ENCODE measurements around the gene PRSS12. TPM values are rescaled to one million over a fixed set of nuclear protein-coding genes. Genes with fewer than 3 reads are reported as not detected.

The PRSS12 gene
- total RNA-seq, 1 experiment from 2014 or later, result 48.7 TPM

GRCh38 chr4:118363166-118363565, 10.4 kb upstream of the PRSS12 start:
- BruUV-seq (replicated peaks), result no TSS peak
- Mint-ChIP-seq H3K27ac (ENCODE audit: unreplicated experiment) (no peak overlapping the region), H3K9me3 (ENCODE audit: low read depth, unreplicated experiment) (no peaks in the 10 kb centered on the region), H3K4me1 (ENCODE audit: low read depth, unreplicated experiment) (no peaks in the 10 kb centered on the region), H3K27me3 (ENCODE audit: unreplicated experiment) (no peaks in the 10 kb centered on the region), H3K4me3 (ENCODE audit: low read depth, unreplicated experiment) (no peak overlapping the region), H3K36me3 (ENCODE audit: insufficient read depth, unreplicated experiment) (no peaks in the 10 kb centered on the region)
- CTCF ChIA-PET, result no interaction called here
- DNase-seq, result no peak
- intact Hi-C loops (cut with micrococcal nuclease; ENCODE audit: unreplicated experiment), result no loop called here
- TF ChIP-seq CTCF (IDR thresholded peaks at IDR 0.05; ENCODE audit: unreplicated experiment), result no peak

- Mint-ChIP-seq H3K4me3 (ENCODE audit: low read depth, unreplicated experiment) (no peak overlapping the region), H3K27ac (ENCODE audit: unreplicated experiment) (no peak overlapping the region), H3K9me3 (ENCODE audit: low read depth, unreplicated experiment) (no peaks in the 10 kb centered on the region), H3K36me3 (ENCODE audit: insufficient read depth, unreplicated experiment) (no peaks in the 10 kb centered on the region), H3K4me1 (ENCODE audit: low read depth, unreplicated experiment) (no peaks in the 10 kb centered on the region), H3K27me3 (ENCODE audit: unreplicated experiment) (no peaks in the 10 kb centered on the region)
- no TSS peak for BruUV-seq (replicated peaks)
- intact Hi-C loops (cut with micrococcal nuclease; ENCODE audit: unreplicated experiment), result no loop called here
- DNase-seq, result no peak
- TF ChIP-seq CTCF (IDR thresholded peaks at IDR 0.05; ENCODE audit: unreplicated experiment), result no peak
- CTCF ChIA-PET, result no interaction called here
Measured at GRCh38 chr4:118361192-118361591, 8.4 kb upstream of the PRSS12 start.

DNA sequence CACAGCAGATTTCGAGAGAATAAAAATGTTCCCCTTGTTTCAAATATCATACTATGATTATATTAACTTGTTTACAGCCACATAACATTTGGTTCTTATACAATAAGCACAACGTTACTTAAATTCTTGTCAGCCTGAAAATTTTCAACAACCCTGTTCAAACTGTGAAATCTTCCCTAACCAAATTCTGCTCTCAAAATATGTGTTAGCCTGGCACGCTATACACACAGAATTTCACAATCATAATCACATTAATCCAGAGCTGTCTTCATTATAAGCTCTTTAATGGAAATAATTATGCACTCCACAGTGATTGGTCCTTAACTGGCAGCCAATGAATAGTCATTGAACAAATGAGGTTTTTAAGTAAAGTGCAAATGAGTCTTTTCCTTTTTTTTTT, 7.3 kb upstream of the PRSS12 start:
- BruUV-seq (replicated peaks), result no TSS peak
- H3K9me3 Mint-ChIP-seq (ENCODE audit: low read depth, unreplicated experiment), result no peaks in the 10 kb centered on the region
- DNase-seq, result no peak
- H3K27ac Mint-ChIP-seq (ENCODE audit: unreplicated experiment), result no peak overlapping the region
- intact Hi-C loops (cut with micrococcal nuclease; ENCODE audit: unreplicated experiment), result no loop called here
- no peaks in the 10 kb centered on the region for H3K4me1 Mint-ChIP-seq (ENCODE audit: low read depth, unreplicated experiment)
- H3K4me3 Mint-ChIP-seq (ENCODE audit: low read depth, unreplicated experiment), result no peak overlapping the region
- CTCF ChIA-PET, result no interaction called here
- H3K36me3 Mint-ChIP-seq (ENCODE audit: insufficient read depth, unreplicated experiment), result no peaks in the 10 kb centered on the region
- TF ChIP-seq CTCF (IDR thresholded peaks at IDR 0.05; ENCODE audit: unreplicated experiment), result no peak
- H3K27me3 Mint-ChIP-seq (ENCODE audit: unreplicated experiment), result no peaks in the 10 kb centered on the region

- no peak overlapping the region for H3K27ac Mint-ChIP-seq (ENCODE audit: unreplicated experiment)
- TF ChIP-seq CTCF (IDR thresholded peaks at IDR 0.05; ENCODE audit: unreplicated experiment), result no peak
- H3K36me3 Mint-ChIP-seq (ENCODE audit: insufficient read depth, unreplicated experiment), result peaks cover 10% of the 10 kb centered on the region
- intact Hi-C loops (cut with micrococcal nuclease; ENCODE audit: unreplicated experiment), result no loop called here
- CTCF ChIA-PET, result no interaction called here
- DNase-seq, result no peak
- H3K27me3 Mint-ChIP-seq (ENCODE audit: unreplicated experiment), result no peaks in the 10 kb centered on the region
- H3K4me3 Mint-ChIP-seq (ENCODE audit: low read depth, unreplicated experiment), result no peak overlapping the region
- peaks cover 7% of the 10 kb centered on the region for H3K4me1 Mint-ChIP-seq (ENCODE audit: low read depth, unreplicated experiment)
- BruUV-seq (replicated peaks), result no TSS peak
- no peaks in the 10 kb centered on the region for H3K9me3 Mint-ChIP-seq (ENCODE audit: low read depth, unreplicated experiment)
Measured at GRCh38 chr4:118357601-118358000, 4.8 kb upstream of the PRSS12 start.

- intact Hi-C loops (cut with micrococcal nuclease; ENCODE audit: unreplicated experiment), result no loop called here
- Mint-ChIP-seq H3K4me1 (ENCODE audit: low read depth, unreplicated experiment) (peaks cover 7% of the 10 kb centered on the region), H3K9me3 (ENCODE audit: low read depth, unreplicated experiment) (no peaks in the 10 kb centered on the region), H3K27ac (ENCODE audit: unreplicated experiment) (no peak overlapping the region), H3K4me3 (ENCODE audit: low read depth, unreplicated experiment) (no peak overlapping the region), H3K27me3 (ENCODE audit: unreplicated experiment) (no peaks in the 10 kb centered on the region), H3K36me3 (ENCODE audit: insufficient read depth, unreplicated experiment) (peaks cover 16% of the 10 kb centered on the region)
- BruUV-seq (replicated peaks), result no TSS peak
- no peak for TF ChIP-seq CTCF (IDR thresholded peaks at IDR 0.05; ENCODE audit: unreplicated experiment)
- CTCF ChIA-PET, result no interaction called here
- DNase-seq, result no peak
Measured at GRCh38 chr4:118356731-118357130, 3.9 kb upstream of the PRSS12 start.
